Measurements from ENCODE around the gene NR1I3.

Gene NR1I3

GRCh38 chr1:161217831-161218230 lies 20.2 kb downstream of the NR1I3 start:
- no peak for DNase-seq

- DNase-seq: no peak
Measured at GRCh38 chr1:161216945-161217712, 20.9 kb downstream of the NR1I3 start.

DNA sequence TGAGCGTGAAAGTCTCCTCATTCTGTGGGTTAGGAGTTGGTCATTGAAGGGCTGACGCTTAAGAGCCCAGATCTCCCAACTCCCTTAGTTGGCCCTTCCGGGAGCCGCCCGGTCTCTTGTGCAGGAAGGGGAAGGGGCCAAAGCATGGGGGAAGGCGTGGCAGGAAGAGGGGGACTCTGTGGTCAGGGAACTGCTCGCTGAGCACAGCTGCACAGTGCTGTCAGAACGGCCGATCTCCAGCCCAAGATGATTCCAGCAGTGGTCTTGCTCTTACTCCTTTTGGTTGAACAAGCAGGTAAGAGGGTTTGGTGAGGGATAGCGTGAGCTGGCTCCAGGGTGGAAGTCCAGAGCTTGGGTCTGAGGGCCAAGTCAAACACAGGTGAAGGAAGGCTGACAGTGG lies 22.9 kb downstream of the NR1I3 start, which contains the start of gene FCER1G:
FCER1G (plus strand) TSS at position 220 of the 400 bp plus-strand sequence; CDS start at position 247, 27 bp downstream.
- DNase-seq: no peak

DNA sequence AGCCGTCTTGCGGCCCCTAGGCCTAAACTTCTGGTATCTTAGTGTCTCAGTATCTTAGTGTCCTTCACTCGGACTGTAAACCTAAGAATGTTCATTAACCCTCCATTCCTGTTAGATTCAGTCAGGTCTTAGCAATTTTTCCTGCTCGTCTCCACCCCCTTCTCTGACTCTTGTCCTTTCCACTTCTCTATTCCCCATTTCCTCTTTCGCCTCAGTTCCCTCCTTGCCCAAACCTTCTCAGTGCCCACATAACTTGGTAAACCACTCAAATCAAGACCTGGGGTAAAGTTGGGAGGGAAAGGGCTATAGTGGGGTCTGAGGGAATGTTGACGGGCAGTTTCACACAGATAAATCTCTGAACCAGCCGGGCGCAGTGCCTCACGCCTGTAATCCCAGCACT lies 23.6 kb downstream of the NR1I3 start:
- no peak for DNase-seq

GRCh38 chr1:161209790-161210409 lies 28.1 kb downstream of the NR1I3 start:
- peak; percentile 35 to 70 (median 61) for DNase-seq

DNA sequence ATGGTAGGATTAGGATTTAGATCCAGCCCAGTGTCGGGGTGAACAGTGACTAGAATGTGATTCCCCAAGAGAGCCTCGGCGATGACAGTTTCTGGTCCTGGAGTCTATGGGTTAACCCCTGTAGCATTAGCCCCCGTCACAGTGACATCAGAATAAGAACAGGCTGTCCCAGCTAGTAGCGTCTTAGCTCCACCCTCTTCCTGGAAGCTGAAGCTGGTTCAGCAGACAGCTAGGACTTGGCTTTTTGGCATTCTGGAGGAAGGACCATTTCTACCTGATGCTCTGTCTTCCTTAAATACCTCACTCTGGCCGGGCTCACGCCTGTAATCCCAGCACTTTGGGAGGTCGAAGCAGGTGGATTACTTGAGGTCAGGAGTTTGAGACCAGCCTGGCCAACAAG lies 30.8 kb downstream of the NR1I3 start:
- no peak for DNase-seq

DNA sequence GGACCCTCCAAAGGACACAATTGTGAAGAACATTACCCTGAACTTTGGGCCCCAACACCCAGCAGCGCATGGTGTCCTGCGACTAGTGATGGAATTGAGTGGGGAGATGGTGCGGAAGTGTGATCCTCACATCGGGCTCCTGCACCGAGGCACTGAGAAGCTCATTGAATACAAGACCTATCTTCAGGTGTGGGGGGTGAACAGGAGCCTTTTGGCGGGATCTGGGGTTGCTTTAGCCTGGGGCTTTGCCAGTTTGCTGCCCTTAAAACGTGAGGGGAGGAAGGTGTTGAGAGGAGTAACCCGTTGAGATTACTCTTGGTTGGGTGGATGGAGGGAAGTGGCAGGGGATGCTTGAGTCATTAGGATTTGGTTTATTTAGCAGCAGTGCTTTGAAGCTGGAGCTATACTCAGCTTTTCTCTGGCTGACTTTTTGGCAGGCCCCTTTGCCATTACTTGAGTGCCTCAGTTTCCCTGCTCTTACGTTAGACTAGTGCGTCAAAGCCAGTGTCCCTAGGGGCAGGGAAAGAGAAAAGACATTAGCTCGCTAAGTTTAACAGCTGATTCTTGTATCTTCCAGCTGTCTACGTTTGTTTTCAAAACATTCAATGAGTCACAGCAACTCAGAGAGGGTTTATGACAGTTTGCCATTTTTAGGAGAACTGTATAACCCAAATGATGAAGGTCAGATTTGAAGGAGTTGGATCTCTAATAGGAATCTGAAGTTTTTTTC lies 31.4 kb downstream of the NR1I3 start:
- no peak for DNase-seq

DNA sequence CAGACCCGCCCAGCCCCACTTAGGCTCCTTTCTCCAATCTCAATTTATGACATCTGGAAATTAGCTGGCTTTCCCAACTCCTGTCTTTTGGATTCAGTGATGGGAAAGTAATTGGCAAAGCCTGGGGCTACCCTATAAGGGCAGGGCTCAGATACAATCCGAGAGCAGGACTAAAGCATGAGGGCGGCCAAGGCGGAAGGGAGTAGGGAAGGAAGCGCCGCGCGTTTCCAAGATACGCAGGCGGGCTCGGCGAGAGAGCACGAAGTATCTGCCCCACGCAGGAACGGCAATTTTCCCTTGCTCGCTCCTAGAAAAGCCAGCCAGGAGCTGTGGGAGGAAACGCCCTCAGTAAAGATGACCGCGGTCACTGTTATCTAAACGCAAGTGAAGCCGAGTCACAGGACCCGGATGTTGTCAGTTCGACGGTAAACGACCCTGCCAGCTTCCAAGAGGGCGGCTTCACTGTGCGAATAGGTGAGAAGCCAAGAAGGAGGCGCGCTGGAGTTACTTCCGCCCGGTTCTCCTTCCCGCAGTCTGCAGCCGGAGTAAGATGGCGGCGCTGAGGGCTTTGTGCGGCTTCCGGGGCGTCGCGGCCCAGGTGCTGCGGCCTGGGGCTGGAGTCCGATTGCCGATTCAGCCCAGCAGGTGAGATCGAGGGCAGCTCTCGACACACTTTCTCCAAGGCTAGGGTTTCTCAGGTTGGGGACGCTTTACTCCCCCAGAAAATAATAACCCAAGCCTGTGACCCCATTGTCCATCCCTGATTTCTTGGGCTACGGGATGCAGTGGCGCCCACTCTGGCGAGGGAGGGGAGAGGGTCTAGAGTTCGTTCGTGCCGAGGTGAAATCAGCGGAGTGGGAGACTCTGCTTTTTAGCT lies 35.9 kb downstream of the NR1I3 start, which contains the start of gene NDUFS2:
NDUFS2 (plus strand) TSS at position 532 of the 877 bp plus-strand sequence; CDS start at position 551, 19 bp downstream.
- DNase-seq: peak; percentile 90 to 98 (median 95)

DNA sequence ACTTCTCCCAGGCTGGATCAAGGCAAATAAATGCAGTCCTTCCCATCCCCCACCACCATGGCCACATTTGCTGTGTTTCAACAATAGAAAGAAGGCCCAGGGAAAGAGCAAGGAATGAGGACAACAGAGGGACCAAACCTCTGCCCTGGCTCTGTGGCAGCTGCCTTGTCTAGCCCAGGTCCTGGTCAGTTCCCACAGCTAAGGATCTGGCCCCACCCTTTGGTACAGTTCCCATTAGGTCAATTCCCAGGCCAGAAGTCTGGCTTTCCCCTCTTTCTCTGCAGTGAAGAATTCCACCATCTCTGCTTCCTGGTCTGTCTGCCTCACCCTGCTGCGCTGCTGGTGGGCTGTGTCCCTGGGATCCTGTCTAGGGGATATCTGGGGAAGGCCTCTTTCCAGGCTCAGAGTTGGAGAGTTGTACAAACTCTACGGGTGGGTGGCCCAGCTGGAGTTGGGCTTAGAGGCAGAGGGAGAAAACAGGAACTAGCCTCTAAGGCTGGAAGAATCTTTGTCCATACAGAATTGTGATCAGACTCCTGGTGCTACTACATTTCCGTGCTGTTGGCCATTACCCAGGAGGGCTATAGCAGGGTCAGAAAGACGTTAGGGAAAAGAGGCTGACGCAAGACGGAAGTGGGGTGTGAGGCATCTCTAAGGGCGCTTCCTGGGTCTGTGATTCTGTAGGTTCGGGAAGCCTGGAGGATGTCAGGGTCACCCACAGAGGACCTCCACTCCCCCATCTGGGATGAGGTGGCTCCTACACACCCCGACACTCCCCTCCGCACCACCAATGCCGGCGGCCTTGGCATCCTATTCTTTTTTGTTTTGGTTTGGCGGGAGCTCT lies 36.8 kb downstream of the NR1I3 start:
- DNase-seq: no peak

- DNase-seq: peak in 1 of 5 donors; percentile 45
Measured at GRCh38 chr1:161200421-161200991, 37.5 kb downstream of the NR1I3 start.

DNA sequence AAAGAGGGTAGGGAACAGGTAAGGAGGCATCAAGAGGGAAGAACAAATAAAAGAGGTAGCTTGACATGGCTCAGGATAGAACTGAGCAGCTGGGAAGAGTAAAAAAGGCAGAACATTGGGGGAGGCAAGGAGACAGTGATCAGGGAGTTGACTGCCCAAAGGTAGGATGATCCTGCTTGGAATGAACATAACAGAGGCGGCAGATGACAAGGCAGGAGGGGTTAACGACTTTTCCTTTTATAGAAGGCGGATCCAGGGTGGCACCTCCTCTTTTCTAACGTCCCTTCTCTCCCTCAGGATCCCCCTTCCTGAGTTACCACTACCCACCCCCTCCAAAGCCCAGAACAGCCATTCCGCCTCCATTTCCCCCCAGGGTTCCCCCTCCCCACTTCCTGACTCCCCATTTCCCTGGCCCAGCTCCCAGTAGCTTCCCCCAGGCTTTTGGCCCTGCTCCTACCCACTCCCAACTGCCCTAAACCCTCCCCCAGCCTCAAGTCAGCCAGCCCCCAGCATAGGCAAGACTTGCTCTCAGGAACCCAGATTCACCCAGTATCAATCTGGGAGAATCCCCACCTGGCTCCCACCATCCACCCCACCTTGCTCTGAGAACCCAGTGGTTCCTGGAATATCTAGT lies 38.4 kb downstream of the NR1I3 start:
- no peak for DNase-seq

- no peak for DNase-seq
Measured at GRCh38 chr1:161198897-161199431, 39.0 kb downstream of the NR1I3 start, which contains the start of gene ADAMTS4. Gene ADAMTS4 (minus strand): TSS chr1:161199054. CDS start chr1:161198627, 427 bp downstream.

DNA sequence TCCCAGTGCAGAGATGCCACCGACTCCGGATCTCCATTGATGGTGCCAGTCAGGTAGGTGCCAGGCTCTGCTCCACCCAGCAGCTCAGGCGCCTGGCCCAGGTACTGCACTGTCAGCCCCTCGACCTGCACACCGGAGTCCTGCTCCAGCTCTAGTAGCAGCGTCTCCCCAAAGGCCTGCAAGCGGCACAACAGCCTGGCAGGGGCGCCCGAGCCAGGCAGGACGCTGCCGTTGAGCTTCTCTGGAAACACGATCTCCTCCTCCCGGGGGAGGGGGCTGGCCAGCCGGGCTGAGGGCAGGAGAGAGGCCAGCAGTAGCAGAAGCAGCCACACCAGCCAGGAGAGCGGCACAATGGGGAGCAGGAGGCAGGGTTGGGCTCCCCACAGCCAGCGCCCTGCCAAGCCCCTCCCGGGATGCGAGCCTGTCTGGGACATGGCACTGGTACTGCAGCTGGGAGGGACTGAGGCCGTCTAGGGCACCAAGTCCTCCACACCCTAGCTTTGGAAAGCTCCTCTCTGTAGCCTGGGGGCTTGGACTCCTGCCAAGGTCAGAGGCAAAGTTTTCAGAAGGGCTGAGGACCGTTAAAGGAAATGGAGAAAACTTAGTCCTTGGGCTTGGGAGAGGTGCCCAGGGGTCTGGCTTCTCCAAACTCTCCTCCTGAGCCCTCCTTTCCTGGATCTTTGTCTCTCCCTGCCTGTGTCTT lies 39.7 kb downstream of the NR1I3 start:
- no peak for DNase-seq

DNA sequence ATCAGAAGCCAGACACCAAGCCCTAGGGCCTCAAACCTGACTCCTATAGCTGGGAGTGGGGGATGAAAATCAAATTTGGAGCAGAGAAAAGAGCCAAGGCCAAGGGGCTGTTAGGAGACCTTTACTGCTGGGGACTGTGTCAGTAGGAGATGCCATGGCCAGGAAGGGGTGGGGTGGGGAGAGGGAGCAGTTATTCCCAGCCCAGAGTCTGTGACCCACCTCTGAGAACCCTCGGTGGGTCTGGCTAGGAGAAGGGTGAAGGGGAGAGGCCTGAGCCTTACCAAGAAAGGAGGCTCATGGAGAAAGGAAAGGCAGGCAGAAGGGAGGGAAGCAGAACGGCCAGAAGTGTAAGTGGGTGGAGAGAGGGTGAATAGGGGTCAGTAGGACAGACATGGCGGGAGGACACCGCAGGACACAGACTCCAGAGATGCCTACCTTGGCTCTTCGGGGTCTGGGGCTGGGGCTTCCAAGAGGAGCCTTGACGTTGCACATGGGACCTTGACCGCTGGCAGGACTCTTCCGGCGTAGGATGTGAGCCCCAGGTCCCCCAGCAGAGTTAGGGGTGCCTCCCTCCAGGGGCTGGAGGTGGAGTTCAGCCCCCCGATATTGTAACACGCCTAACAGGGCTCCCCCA lies 40.3 kb downstream of the NR1I3 start:
- no peak for DNase-seq

GRCh38 chr1:161196521-161197451 lies 41.2 kb downstream of the NR1I3 start:
- DNase-seq: no peak

DNA sequence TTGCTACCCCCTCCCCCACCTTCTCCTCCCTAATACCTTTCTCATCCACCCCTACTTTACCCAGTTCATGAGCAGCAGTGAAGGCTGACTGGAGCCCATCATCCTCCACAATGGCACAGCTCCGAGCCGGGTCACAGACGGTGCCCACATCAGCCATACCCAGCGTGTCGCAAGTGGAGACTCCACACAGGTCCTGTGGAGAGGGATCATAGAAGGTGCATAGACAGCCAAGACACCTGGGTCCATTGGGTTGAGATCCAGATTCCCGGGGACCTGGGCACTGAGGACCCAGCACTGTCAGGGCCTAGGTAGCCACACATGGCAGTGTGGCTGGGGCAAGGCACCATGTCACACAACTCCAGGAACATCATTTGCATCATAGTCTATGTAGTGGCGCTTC lies 41.9 kb downstream of the NR1I3 start:
- no peak for DNase-seq

DNA sequence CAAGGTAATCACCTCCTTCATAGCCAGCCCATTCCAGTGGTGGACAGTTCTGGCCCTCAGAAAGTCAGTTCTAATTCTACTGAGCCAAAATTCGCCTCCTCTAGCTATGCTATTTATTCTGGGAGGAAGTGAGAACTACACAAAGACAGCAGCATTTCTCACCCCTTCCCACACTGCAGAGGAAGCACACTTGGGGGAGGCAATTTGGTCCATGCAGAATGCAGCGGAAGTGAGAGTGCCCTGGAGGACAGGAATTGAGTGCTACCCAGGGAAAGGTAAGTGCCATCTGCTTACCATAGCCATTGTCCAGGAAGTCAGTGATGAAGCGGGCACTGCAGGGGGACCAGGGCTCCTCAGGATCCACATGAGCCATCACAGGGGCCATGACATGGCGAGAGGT lies 42.8 kb downstream of the NR1I3 start:
- no peak for DNase-seq

Measured in T-helper 1 cell (primary cell).